ENCODE results near the gene NRDE2.

Gene NRDE2

GRCh38 chr14:90277581-90278198, 54.1 kb downstream of the NRDE2 start:
- no peak for TF ChIP-seq ZNF626 (tag by site-specific recombination; IDR thresholded peaks at IDR 0.05)
- no peak for TF ChIP-seq ZNF426 (tag by site-specific recombination; IDR thresholded peaks at IDR 0.05)
- TF ChIP-seq ZNF510 (tag by site-specific recombination; IDR thresholded peaks at IDR 0.05; ENCODE audit: insufficient replicate concordance) = no peak
- TF ChIP-seq ZNF610 (tag by site-specific recombination; IDR thresholded peaks at IDR 0.05; ENCODE audit: borderline replicate concordance) = no peak
- no peak for TF ChIP-seq ZNF558 (tag by site-specific recombination; IDR thresholded peaks at IDR 0.05)
- TF ChIP-seq, protein P1, sequence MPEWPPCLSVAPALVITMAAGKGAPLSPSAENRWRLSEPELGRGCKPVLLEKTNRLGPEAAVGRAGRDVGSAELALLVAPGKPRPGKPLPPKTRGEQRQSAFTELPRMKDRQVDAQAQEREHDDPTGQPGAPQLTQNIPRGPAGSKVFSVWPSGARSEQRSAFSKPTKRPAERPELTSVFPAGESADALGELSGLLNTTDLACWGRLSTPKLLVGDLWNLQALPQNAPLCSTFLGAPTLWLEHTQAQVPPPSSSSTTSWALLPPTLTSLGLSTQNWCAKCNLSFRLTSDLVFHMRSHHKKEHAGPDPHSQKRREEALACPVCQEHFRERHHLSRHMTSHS (tag by site-specific recombination; IDR thresholded peaks at IDR 0.05) = no peak
- no peak for TF ChIP-seq ZNF10 (tag by site-specific recombination; IDR thresholded peaks at IDR 0.05)
- no peak for TF ChIP-seq GFI1B (tag by site-specific recombination; IDR thresholded peaks at IDR 0.05)
- no peak for TF ChIP-seq ZNF302 (tag by site-specific recombination; IDR thresholded peaks at IDR 0.05; ENCODE audit: low read depth)
- TF ChIP-seq ZSCAN30 (tag by site-specific recombination; IDR thresholded peaks at IDR 0.05) = no peak
- no peak for TF ChIP-seq PATZ1 (tag by site-specific recombination; IDR thresholded peaks at IDR 0.05)
- no peak for TF ChIP-seq PRDM6 (tag by site-specific recombination; IDR thresholded peaks at IDR 0.05)
- no peak for TF ChIP-seq ZNF580 (tag by site-specific recombination; IDR thresholded peaks at IDR 0.05)
- CTCF ChIA-PET = no interaction called here

GRCh38 chr14:90276646-90277367, 54.9 kb downstream of the NRDE2 start:
- Histone ChIP-seq H3K4me3 (ENCODE audit: low read depth, low read length) (no peak overlapping the region), H3K36me3 (ENCODE audit: control insufficient read depth in 2 of 2, insufficient read depth in 1 of 2, low read length in 2 of 2) (peaks cover 7 to 88% of the 10 kb centered on the region in 2 experiments), H3K9me3 (ENCODE audit: control insufficient read depth, insufficient read depth, low read depth, low read length) (no peaks in the 10 kb centered on the region), H3K4me1 (ENCODE audit: control insufficient read depth, insufficient read depth, low read length) (no peaks in the 10 kb centered on the region), H3K27ac (ENCODE audit: extremely low read depth, low read depth, low read length) (no peak overlapping the region)
- POLR2A ChIA-PET = interaction anchor here (0.6 kb wide), 1 partner anchor 106 kb away, joined by 3 read pairs; no protein-coding TSS in a partner anchor
- TF ChIP-seq IKZF3 (tag by site-specific recombination; IDR thresholded peaks at IDR 0.05) (no peak), ZNF148 (tag by site-specific recombination; IDR thresholded peaks at IDR 0.05; ENCODE audit: borderline replicate concordance) (no peak), KLF9 (tag by site-specific recombination; IDR thresholded peaks at IDR 0.05; ENCODE audit: low read depth) (0 out of 2 replicates have a peak, but pooled peaks have one; percentile 7), SCRT2 (tag by site-specific recombination; IDR thresholded peaks at IDR 0.05) (peak; percentile 62; the same call in 1 of the 2 replicates), ZNF350 (tag by site-specific recombination; IDR thresholded peaks at IDR 0.05) (no peak), ZNF398 (tag by site-specific recombination; IDR thresholded peaks at IDR 0.05) (no peak), ZNF654 (tag by site-specific recombination; IDR thresholded peaks at IDR 0.05; ENCODE audit: low read depth) (no peak), ZNF624 (tag by site-specific recombination; IDR thresholded peaks at IDR 0.05) (no peak), GFI1B (tag by site-specific recombination; IDR thresholded peaks at IDR 0.05) (no peak)
- TF ChIP-seq, protein P2, sequence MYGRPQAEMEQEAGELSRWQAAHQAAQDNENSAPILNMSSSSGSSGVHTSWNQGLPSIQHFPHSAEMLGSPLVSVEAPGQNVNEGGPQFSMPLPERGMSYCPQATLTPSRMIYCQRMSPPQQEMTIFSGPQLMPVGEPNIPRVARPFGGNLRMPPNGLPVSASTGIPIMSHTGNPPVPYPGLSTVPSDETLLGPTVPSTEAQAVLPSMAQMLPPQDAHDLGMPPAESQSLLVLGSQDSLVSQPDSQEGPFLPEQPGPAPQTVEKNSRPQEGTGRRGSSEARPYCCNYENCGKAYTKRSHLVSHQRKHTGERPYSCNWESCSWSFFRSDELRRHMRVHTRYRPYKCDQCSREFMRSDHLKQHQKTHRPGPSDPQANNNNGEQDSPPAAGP (tag by site-specific recombination; IDR thresholded peaks at IDR 0.05) = no peak
- CTCF ChIA-PET = interaction anchor here (0.6 kb wide), 1 partner anchor 530 kb away, joined by 3 read pairs; no protein-coding TSS in a partner anchor

More at GRCh38 chr14:90277581-90278198, 54.1 kb downstream of the NRDE2 start:
- Histone ChIP-seq H3K4me3 (ENCODE audit: low read depth, low read length) (no peak overlapping the region), H3K36me3 (ENCODE audit: control insufficient read depth in 2 of 2, insufficient read depth in 1 of 2, low read length in 2 of 2) (peaks cover 9 to 83% of the 10 kb centered on the region in 2 experiments), H3K9me3 (ENCODE audit: control insufficient read depth, insufficient read depth, low read depth, low read length) (no peaks in the 10 kb centered on the region), H3K27ac (ENCODE audit: extremely low read depth, low read depth, low read length) (no peak overlapping the region), H3K4me1 (ENCODE audit: control insufficient read depth, insufficient read depth, low read length) (no peaks in the 10 kb centered on the region)
- POLR2A ChIA-PET = no interaction called here
